ENCODE measurements around the gene NALCN.

DNA sequence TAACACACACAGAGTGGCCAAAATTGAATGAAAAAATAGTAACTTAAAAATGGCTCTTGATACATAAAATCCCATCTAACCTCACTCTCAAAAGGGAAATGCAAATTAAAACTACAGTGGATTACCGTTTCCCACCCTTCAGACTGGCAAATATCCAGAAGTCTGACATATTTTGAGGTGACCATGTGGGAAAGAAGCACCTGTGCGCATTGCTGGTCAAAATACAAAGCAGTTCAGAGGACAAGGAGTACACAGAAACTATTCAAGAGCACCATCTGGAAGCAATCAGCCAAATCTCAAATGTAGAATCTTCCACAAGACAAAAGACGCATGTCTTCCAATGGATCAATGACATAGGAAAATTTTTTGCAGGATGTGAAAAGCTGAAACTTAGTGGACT is 23.2 kb downstream of the NALCN start:
- TF ChIP-seq, protein P1, sequence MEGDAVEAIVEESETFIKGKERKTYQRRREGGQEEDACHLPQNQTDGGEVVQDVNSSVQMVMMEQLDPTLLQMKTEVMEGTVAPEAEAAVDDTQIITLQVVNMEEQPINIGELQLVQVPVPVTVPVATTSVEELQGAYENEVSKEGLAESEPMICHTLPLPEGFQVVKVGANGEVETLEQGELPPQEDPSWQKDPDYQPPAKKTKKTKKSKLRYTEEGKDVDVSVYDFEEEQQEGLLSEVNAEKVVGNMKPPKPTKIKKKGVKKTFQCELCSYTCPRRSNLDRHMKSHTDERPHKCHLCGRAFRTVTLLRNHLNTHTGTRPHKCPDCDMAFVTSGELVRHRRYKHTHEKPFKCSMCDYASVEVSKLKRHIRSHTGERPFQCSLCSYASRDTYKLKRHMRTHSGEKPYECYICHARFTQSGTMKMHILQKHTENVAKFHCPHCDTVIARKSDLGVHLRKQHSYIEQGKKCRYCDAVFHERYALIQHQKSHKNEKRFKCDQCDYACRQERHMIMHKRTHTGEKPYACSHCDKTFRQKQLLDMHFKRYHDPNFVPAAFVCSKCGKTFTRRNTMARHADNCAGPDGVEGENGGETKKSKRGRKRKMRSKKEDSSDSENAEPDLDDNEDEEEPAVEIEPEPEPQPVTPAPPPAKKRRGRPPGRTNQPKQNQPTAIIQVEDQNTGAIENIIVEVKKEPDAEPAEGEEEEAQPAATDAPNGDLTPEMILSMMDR (IDR thresholded peaks at IDR 0.05): no peak
- no peak for TF ChIP-seq POLR2AphosphoS5 (IDR thresholded peaks at IDR 0.05)

Measured in prostate gland (tissue), 2 donors.